SK-N-SH (cell line): ENCODE data around the gene ITGAE. TPM values are rescaled to one million over a fixed set of nuclear protein-coding genes. Genes with fewer than 3 reads are reported as not detected.

Source experiments
- CTCF ChIA-PET: fragments of 300-600, 350-600 bp; formaldehyde crosslinking; extraction: SDS; loops from one replicate; lab custom pipeline; 2021; lab: Yijun Ruan, JAX
- POLR2A ChIA-PET: fragments of 350-600 bp; sonication (Branson Sonifier 250); formaldehyde crosslinking; extraction: SDS; loops from one replicate; lab custom pipeline; 2020; ENCODE audit warnings: antibody characterized with exemption, inconsistent platforms; lab: Yijun Ruan, JAX
- DNase-seq: peaks from one replicate; pipeline ENCODE4 v3.0.0; 2012
- H2AFZ ChIP-seq: fragments of 200-600 bp; sonication (generic); 2 replicates; pipeline ENCODE4 v1.8.1; 2016; ENCODE audit warnings: antibody characterized with exemption, mild to moderate bottlenecking, low read depth
- H3F3A ChIP-seq: fragments of 200-600 bp; sonication (generic); replicated peaks from 2 replicates; pipeline ENCODE3; 2016; ENCODE audit warnings: antibody characterized with exemption, mild to moderate bottlenecking; ENCODE audit not compliant: insufficient read depth
- H3K27ac ChIP-seq, 2 experiments: fragments of 200-500 bp in 1 of 2; fragments of 200-600 bp in 1 of 2; sonication (Bioruptor generic) in 1 of 2; sonication (generic), shearing (Covaris generic) in 1 of 2; 2 replicates each; pipeline versions ENCODE4 v1.5.1 to v1.6.1; 2014 to 2016; ENCODE audit warnings: low read depth in 2 of 2, inconsistent platforms in 1 of 2, low read length in 1 of 2, mild to moderate bottlenecking in 1 of 2, mixed read lengths in 1 of 2
- H3K27me3 ChIP-seq: fragments of 200-600 bp; sonication (generic), shearing (Covaris generic); 2 replicates; pipeline ENCODE4 v1.6.1; 2016; ENCODE audit warnings: mixed run types; ENCODE audit not compliant: insufficient read depth
- H3K36me3 ChIP-seq, 2 experiments: fragments of 200-500 bp in 1 of 2; fragments of 200-600 bp in 1 of 2; sonication (Bioruptor generic) in 1 of 2; sonication (generic) in 1 of 2; replicated peaks in 1 of 2; 2 replicates each; pipeline versions ENCODE3 to v1.5.1; 2014 to 2016; ENCODE audit warnings: low read length in 1 of 2, mild to moderate bottlenecking in 1 of 2; ENCODE audit not compliant: insufficient read depth in 2 of 2, control insufficient read depth in 1 of 2
- H3K4me1 ChIP-seq, 2 experiments: fragments of 200-500 bp in 1 of 2; fragments of 200-600 bp in 1 of 2; sonication (Bioruptor generic) in 1 of 2; sonication (generic), shearing (Covaris generic) in 1 of 2; 2 replicates each; pipeline versions ENCODE4 v1.5.1 to v1.6.1; 2014 to 2016; ENCODE audit warnings: low read depth in 1 of 2, low read length in 1 of 2, mixed run types in 1 of 2; ENCODE audit not compliant: insufficient read depth in 2 of 2, control insufficient read depth in 1 of 2
- H3K4me2 ChIP-seq: fragments of 200-600 bp; sonication (generic), shearing (Covaris generic); 2 replicates; pipeline ENCODE4 v1.6.1; 2017; ENCODE audit warnings: mixed run types
- H3K4me3 ChIP-seq, 2 experiments: fragments of 200-500 bp in 1 of 2; fragments of 200-600 bp in 1 of 2; sonication (Bioruptor generic) in 1 of 2; sonication (generic), shearing (Covaris generic) in 1 of 2; 2 replicates each; pipeline versions ENCODE4 v1.5.1 to v1.8.1; 2014 to 2016; ENCODE audit warnings: low read depth in 2 of 2, inconsistent platforms in 1 of 2, low read length in 1 of 2, mild to moderate bottlenecking in 1 of 2, mixed read lengths in 1 of 2, moderate library complexity in 1 of 2
- H3K79me2 ChIP-seq: fragments of 200-600 bp; sonication (generic); 2 replicates; pipeline ENCODE4 v1.8.1; 2017; ENCODE audit warnings: mild to moderate bottlenecking; ENCODE audit not compliant: insufficient read depth
- H3K9ac ChIP-seq: fragments of 200-600 bp; sonication (generic); 2 replicates; pipeline ENCODE4 v1.6.1; 2017; ENCODE audit warnings: mixed run types
- H3K9me2 ChIP-seq: fragments of 200-600 bp; sonication (generic); 2 replicates; pipeline ENCODE4 v1.6.1; 2017; ENCODE audit warnings: mixed run types
- H3K9me3 ChIP-seq: fragments of 200-600 bp; sonication (generic); 2 replicates; pipeline ENCODE4 v1.6.1; 2017; ENCODE audit warnings: mixed run types, mild to moderate bottlenecking, moderate library complexity
- H4K20me1 ChIP-seq: fragments of 200-600 bp; sonication (generic); 2 replicates; pipeline ENCODE4 v1.6.1; 2017; ENCODE audit warnings: mild to moderate bottlenecking, mixed run types; ENCODE audit not compliant: insufficient read depth
- CHD2 ChIP-seq: fragments of 150-350 bp; IDR thresholded peaks from 2 replicates; pipeline ENCODE4 v1.6.1; 2018; ENCODE audit warnings: low read length; ENCODE audit not compliant: partially characterized antibody
- ELF1 ChIP-seq: IDR thresholded peaks from 2 replicates; pipeline ENCODE4 v1.4.0; 2012
- EP300 ChIP-seq, 2 experiments: IDR thresholded peaks; 2 replicates each; pipeline versions ENCODE4 v1.4.0 to v1.6.1; 2012; ENCODE audit warnings: borderline replicate concordance in 1 of 2, low read depth in 1 of 2, low read length in 1 of 2
- FOXM1 ChIP-seq: IDR thresholded peaks from 2 replicates; pipeline ENCODE4 v1.4.0; 2012; ENCODE audit warnings: low read depth, mild to moderate bottlenecking
- MEF2A ChIP-seq: IDR thresholded peaks from 2 replicates; pipeline ENCODE4 v1.4.0; 2012; ENCODE audit warnings: low read depth, borderline replicate concordance
- MXI1 ChIP-seq: IDR thresholded peaks from 2 replicates; pipeline ENCODE4 v1.6.1; 2012; ENCODE audit warnings: mild to moderate bottlenecking, low read depth, low read length, improper control_type of control experiment
- NFIC ChIP-seq: IDR thresholded peaks from 2 replicates; pipeline ENCODE4 v1.4.0; 2012; ENCODE audit warnings: borderline replicate concordance
- RAD21 ChIP-seq: IDR thresholded peaks from 2 replicates; pipeline ENCODE4 v1.6.1; 2012; ENCODE audit warnings: mild to moderate bottlenecking, low read length
- RCOR1 ChIP-seq: fragments of 150-350 bp; IDR thresholded peaks from 2 replicates; pipeline ENCODE4 v1.6.1; 2017; ENCODE audit warnings: antibody characterized with exemption, low read length
- REST ChIP-seq: IDR thresholded peaks from 2 replicates; pipeline ENCODE4 v1.6.1; 2012; ENCODE audit warnings: mild to moderate bottlenecking, low read depth, low read length, moderate library complexity
- TCF12 ChIP-seq: IDR thresholded peaks from 2 replicates; pipeline ENCODE4 v1.4.0; 2012
- TEAD4 ChIP-seq: IDR thresholded peaks from 2 replicates; pipeline ENCODE4 v1.4.0; 2012; ENCODE audit warnings: mild to moderate bottlenecking, borderline replicate concordance; ENCODE audit not compliant: insufficient read depth
- USF2 ChIP-seq: fragments of 150-350 bp; IDR thresholded peaks from 2 replicates; pipeline ENCODE4 v1.6.1; 2017; ENCODE audit warnings: antibody characterized with exemption, low read length, low read depth, borderline replicate concordance
- ZBTB33 ChIP-seq: IDR thresholded peaks from 2 replicates; pipeline ENCODE4 v1.4.0; 2012; ENCODE audit warnings: low read depth, borderline replicate concordance
- WGBS: methylation state at CpG from one replicate; pipeline ENCODE4 v1.1.6; 2017; ENCODE audit warnings: low lambda C conversion rate; 5-methylcytosine and 5-hydroxymethylcytosine counted together
- polyA plus RNA-seq, 3 experiments: library from polyadenylated mRNA; depleted of rRNA; stranded (reverse); fragments of >200 nt; gene quantifications; 2 replicates each; pipeline ENCODE4 v1.2.3, GENCODE V29; 2012

The ITGAE gene
- polyA plus RNA-seq, 1 of the 3 experiments (the other 2 are of a cell fraction) = 56.7 TPM

GRCh38 chr17:3802461-3803307 lies 1.7 kb upstream of the ITGAE start:
- H3K9ac ChIP-seq = no peak overlapping the region
- POLR2A ChIA-PET = no interaction called here

GRCh38 chr17:3801792-3802191 lies 804 bp upstream of the ITGAE start:
- no peaks in the 10 kb centered on the region for H3K9me3 ChIP-seq
- H3K27ac ChIP-seq = peak overlapping the region in 1 of 2 experiments; percentile 59; a peak in 2 of 4 replicates
- H3K27me3 ChIP-seq = no peaks in the 10 kb centered on the region
- no peak overlapping the region for H2AFZ ChIP-seq
- no peaks in the 10 kb centered on the region for H4K20me1 ChIP-seq
- peak overlapping the region; percentile 29; the same call in 1 of the 2 replicates for H3K4me2 ChIP-seq
- H3K4me1 ChIP-seq = peaks cover 0 to 11% of the 10 kb centered on the region in 2 experiments; a peak in 1 of 4 replicates
- TF ChIP-seq NFIC (no peak), MXI1 (no peak), REST (no peak), TEAD4 (no peak), EP300 (IDR thresholded peaks at IDR 0.05; ENCODE audit: borderline replicate concordance in 1 of 2, low read depth in 1 of 2, low read length in 1 of 2) (no peak), RAD21 (no peak), ELF1 (no peak), ZBTB33 (no peak), MEF2A (no peak), TCF12 (no peak), USF2 (no peak)
- peaks cover 13% of the 10 kb centered on the region for H3F3A ChIP-seq
- peaks cover 3 to 6% of the 10 kb centered on the region in 2 experiments for H3K36me3 ChIP-seq
- no peak overlapping the region for H3K9ac ChIP-seq
- 93% methylated on average over 10 of the region's 10 CpGs for WGBS
- no peak overlapping the region for H3K4me3 ChIP-seq
- H3K9me2 ChIP-seq = no peaks in the 10 kb centered on the region
- ChIA-PET POLR2A (no interaction called here), CTCF (interaction anchor here (1.0 to 1.5 kb wide), 3 partner anchors 9 to 44 kb away, joined by 3 to 5 read pairs (median 4); partner anchors contain the start of gene NCBP3)
- DNase-seq = no peak
- no peaks in the 10 kb centered on the region for H3K79me2 ChIP-seq

More at GRCh38 chr17:3802461-3803307, 1.7 kb upstream of the ITGAE start:
- no peak for DNase-seq
- H3K27me3 ChIP-seq = no peaks in the 10 kb centered on the region
- peak overlapping the region in 1 of 2 experiments; percentile 59; a peak in 2 of 4 replicates for H3K27ac ChIP-seq
- 79% methylated on average over 16 of the region's 19 CpGs for WGBS
- peaks cover 0 to 11% of the 10 kb centered on the region in 2 experiments; a peak in 1 of 4 replicates for H3K4me1 ChIP-seq
- H3K4me2 ChIP-seq = peak overlapping the region; percentile 29; the same call in 1 of the 2 replicates
- H3F3A ChIP-seq = peaks cover 13% of the 10 kb centered on the region
- H3K9me3 ChIP-seq = no peaks in the 10 kb centered on the region
- TF ChIP-seq FOXM1 = no peak
- TF ChIP-seq CHD2 = no peak
- TF ChIP-seq ZBTB33 = no peak
- TF ChIP-seq RCOR1 = no peak
- peak; percentile 42 for TF ChIP-seq TCF12
- H3K36me3 ChIP-seq = peaks cover 6 to 12% of the 10 kb centered on the region in 2 experiments
- no peaks in the 10 kb centered on the region for H3K9me2 ChIP-seq
- no peak overlapping the region for H2AFZ ChIP-seq
- CTCF ChIA-PET = interaction anchor here (1.0 kb wide), 1 partner anchor 68 kb away, joined by 3 read pairs; no protein-coding TSS in a partner anchor
- no peaks in the 10 kb centered on the region for H4K20me1 ChIP-seq
- no peaks in the 10 kb centered on the region for H3K79me2 ChIP-seq
- no peak overlapping the region for H3K4me3 ChIP-seq
